Measurements from ENCODE around the gene TRPM2.
"Not testable (repeated sequence)": the region's sequence is repeated elsewhere in the genome, so short reads cannot be mapped to it uniquely, and the experiment has no call there.

Gene TRPM2

DNA sequence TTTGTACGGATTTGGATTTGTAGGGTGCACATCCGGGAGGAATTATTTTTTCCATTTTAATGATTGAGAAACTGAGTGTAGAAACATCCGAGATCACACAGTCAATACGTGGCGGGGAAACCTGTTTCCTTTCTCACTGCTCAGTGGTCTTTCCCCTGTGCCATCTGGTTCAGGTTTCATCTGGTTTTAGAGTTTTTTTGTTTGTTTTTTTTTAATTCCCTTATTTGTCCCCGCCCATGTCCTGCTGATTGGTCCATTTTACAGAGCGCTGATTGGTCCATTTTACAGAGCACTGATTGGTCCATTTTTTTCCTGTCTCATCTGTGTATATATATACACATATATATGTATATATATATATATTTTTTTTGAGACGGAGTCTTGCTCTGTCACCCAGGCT lies 6.0 kb downstream of the TRPM2 start:
- no peak for TF ChIP-seq ZFX (IDR thresholded peaks at IDR 0.05)
- TF ChIP-seq, protein P1, sequence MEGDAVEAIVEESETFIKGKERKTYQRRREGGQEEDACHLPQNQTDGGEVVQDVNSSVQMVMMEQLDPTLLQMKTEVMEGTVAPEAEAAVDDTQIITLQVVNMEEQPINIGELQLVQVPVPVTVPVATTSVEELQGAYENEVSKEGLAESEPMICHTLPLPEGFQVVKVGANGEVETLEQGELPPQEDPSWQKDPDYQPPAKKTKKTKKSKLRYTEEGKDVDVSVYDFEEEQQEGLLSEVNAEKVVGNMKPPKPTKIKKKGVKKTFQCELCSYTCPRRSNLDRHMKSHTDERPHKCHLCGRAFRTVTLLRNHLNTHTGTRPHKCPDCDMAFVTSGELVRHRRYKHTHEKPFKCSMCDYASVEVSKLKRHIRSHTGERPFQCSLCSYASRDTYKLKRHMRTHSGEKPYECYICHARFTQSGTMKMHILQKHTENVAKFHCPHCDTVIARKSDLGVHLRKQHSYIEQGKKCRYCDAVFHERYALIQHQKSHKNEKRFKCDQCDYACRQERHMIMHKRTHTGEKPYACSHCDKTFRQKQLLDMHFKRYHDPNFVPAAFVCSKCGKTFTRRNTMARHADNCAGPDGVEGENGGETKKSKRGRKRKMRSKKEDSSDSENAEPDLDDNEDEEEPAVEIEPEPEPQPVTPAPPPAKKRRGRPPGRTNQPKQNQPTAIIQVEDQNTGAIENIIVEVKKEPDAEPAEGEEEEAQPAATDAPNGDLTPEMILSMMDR (conservative IDR thresholded peaks at IDR 0.05) = no peak

DNA sequence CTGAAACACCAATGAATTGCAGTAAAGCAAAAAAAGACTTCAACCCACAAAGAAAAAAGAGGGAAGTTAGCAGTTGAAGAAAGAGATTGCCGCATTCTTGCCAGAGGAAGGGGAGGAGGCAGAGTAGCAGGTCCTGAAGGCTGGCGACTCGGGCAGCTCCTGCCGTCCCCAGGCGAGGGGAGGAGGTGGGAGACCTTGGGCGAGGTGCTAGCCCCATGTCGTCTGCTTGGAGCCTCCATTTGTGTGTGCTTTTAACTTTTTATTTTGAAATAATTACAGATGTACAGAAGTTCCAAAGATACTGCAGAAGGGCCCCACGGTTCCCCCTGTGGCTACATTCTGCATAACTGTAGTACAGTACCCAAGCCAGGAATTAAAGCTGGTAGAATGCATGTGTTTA lies 6.7 kb downstream of the TRPM2 start:
- TF ChIP-seq ZFX (IDR thresholded peaks at IDR 0.05) = no peak
- TF ChIP-seq, protein P1 (conservative IDR thresholded peaks at IDR 0.05) = no peak
- H3K27ac ChIP-seq = no peak overlapping the region

More for the DNA sequence above, 6.0 kb downstream of the TRPM2 start:
- no peak overlapping the region for H3K27ac ChIP-seq

DNA sequence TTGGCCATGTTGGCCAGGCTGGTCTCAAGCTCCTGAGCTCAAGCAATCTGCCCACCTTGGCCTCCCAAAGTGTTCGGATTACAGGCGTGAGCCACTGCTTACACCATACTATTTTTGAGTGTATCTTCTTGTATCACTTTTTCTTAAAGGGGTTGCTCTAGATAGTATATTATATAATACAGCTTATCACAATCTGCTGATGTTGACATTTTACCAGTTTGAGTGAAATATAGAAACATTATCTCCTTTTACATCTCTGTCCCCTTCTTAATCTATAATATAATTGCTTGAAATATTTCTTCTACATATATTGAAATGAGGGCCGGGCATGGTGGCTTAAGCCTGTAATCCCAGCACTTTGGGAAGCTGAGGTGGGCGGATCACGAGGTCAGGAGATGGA lies 8.5 kb downstream of the TRPM2 start:
- not testable (repeated sequence) for H3K27ac ChIP-seq

DNA sequence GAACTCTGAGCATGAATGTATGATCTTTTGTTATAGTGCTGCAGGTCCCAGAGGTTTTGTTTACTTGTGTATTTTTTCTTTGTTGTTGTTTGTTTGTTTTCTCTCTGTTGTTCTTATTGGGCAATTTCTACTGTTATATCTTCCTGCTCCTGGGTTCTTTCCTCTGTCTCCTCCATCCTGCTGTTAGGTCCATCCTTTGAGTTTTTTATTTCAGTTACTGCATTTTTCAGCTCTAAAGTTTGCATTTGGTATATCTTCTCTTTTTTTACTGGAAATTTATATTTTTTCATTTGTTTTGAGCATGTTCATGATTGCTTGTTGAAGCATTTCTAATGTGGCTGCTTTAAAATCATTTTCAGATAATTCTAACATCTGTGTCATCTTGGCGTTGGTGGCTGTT lies 9.9 kb downstream of the TRPM2 start:
- H3K27ac ChIP-seq = no peak overlapping the region
- TF ChIP-seq ZFX (IDR thresholded peaks at IDR 0.05) = no peak
- TF ChIP-seq, protein P1 (conservative IDR thresholded peaks at IDR 0.05) = no peak

DNA sequence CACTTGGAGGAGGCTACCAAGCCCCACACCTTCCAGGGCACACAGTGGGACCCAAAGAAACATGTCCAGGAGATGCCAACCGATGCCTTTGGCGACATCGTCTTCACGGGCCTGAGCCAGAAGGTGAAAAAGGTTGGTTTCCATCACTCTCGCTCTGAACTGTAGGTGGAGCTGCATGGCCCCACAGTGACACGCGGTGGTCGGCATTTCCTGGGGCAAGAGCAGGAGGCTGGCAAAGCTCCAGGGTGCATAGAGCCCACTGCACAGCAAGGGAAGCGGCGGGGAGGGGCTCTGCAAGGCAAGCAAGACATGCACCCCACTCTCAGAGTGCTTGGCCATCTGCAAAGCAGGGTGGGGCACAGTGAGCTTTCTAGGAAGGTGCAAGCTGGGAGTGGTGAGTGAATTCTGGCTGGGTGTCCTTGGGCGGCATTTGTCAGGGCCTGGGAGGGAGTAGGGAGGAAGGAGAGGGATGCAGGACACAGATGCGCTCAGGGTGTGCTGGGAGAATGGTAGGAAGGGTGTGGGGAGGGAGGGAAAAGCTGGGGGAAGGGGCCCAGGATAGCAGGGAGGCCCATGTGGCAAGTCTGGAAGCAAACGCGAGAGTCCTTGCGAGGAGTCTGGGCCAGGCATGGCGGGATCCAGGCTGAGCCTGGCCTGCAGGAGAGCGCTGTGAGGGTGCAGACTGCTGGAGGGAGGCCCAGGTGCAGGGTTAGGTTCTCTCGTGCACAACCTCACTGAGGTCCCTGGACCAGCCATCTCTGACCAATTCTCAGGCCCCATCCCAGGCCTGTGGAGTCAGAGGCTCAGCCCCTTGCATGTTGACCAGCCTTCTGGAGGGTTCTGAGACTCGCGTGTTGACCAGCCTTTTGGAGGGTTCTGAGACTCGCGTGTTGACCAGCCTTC lies 11.0 kb downstream of the TRPM2 start:
- TF ChIP-seq, protein P1 (conservative IDR thresholded peaks at IDR 0.05) = no peak
- no peak for TF ChIP-seq ZFX (IDR thresholded peaks at IDR 0.05)

DNA sequence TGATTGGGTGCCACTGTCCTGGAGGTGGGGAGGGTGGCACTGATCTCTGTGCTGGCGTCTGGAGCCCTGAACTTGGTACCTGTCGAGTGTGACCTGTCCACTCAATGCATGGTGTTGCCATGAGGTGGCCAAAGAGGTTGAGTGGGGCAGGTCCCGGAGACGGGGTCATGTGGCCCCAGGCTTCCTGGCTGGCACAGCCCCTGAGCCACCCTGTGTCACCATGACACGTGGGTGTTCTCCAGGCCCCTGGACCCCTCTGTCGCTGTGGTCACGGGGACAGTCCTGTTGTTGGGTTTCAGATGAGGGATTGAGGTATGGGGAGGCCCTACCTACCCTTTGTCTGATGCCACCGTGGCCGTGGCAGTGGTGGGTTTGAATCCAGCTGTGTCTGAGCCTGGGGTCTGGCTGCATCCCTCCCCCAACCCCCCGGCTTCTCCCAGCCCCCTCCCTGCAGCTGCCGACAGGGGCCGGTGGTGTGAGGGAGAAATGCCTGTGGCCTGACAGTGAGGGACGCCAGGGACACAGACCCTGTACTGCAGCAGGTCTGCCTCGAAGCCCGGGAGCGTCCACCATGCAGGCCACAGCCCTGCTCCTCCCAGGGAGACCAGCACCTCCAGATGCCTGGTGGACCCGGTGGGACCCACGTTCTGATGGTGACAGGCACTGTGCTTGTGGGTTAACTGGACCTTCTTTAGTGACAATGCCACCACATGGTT lies 12.0 kb downstream of the TRPM2 start:
- TF ChIP-seq, protein P1 (conservative IDR thresholded peaks at IDR 0.05) = no peak
- TF ChIP-seq ZFX (IDR thresholded peaks at IDR 0.05) = no peak

More for the DNA sequence above, 11.0 kb downstream of the TRPM2 start:
- H3K27ac ChIP-seq = no peak overlapping the region

DNA sequence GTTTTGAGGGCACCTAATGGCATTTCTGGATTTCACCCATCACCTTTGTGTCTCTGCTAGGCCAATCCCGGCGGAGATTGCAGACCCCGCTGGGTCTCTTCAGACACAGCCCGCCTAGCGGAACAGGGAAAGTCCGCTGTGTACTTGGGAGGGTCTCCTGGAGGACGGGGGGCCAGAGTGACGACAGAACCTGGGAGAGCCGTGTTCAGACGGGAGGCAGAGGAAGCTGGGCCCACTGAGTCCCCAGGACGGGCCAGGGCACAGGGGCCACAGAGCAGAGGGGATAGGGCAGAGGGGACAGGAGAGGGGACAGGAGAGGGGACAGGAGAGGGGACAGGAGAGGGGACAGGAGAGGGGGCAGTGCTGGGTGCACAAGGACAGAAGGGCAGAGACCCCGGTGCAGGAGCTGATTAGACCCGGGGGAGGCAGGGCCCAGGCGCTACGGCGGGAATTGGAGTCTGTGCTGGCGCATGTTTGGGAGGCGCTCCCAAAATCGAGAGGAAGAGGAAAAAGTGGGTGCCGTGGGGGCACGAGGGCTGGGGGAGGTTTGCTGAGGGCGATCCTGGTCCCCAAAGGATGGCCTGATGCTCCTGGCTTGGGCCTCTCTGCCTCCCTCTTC lies 12.7 kb downstream of the TRPM2 start:
- TF ChIP-seq, protein P1 (conservative IDR thresholded peaks at IDR 0.05) = no peak
- no peak for TF ChIP-seq ZFX (IDR thresholded peaks at IDR 0.05)
- no peak overlapping the region for H3K27ac ChIP-seq

More for the DNA sequence above, 12.0 kb downstream of the TRPM2 start:
- no peak overlapping the region for H3K27ac ChIP-seq

All from C4-2B (cell line).